H1 (cell line): ENCODE results near the gene ARHGAP24. TPM values are rescaled to one million over a fixed set of nuclear protein-coding genes. Genes with fewer than 3 reads are reported as not detected.
"Not testable (repeated sequence)": the region's sequence is repeated elsewhere in the genome, so short reads cannot be mapped to it uniquely, and the experiment has no call there.

ENCODE experiments used
- CTCF ChIA-PET: fragments of 300-600 bp; sonication (Branson Sonifier 250); formaldehyde crosslinking; loops from one replicate; lab custom pipeline; 2021; ENCODE audit not compliant: partially characterized antibody; lab: Charles Lee
- POLR2A ChIA-PET: fragments of 300-600 bp; sonication (Branson Sonifier 250); formaldehyde crosslinking; loops from one replicate; lab custom pipeline; 2021; ENCODE audit warnings: inconsistent platforms; ENCODE audit not compliant: partially characterized antibody; lab: Charles Lee
- DNase-seq, 2 experiments: peaks; one replicate each; pipeline versions ENCODE4 v3.0.0 to v3.0.0-alpha.2; 2010 to 2022; ENCODE audit warnings: low spot score in 2 of 2, low read depth in 1 of 2, mixed read lengths in 1 of 2
- FAIRE-seq: peaks from 2 replicates; lab custom pipeline; 2011; peaks lifted over from hg19 to GRCh38; lab: Jason Lieb, UNC
- H2AFZ ChIP-seq: 2 replicates; pipeline ENCODE4 v1.8.1; 2012; ENCODE audit warnings: low read length, inconsistent platforms
- H2AK5ac ChIP-seq: 2 replicates; pipeline ENCODE4 v1.6.1; 2013; ENCODE audit warnings: low read depth, low read length
- H2BK120ac ChIP-seq: replicated peaks from 2 replicates; pipeline ENCODE3; 2013; ENCODE audit warnings: low read depth, low read length, inconsistent platforms
- H2BK12ac ChIP-seq: 2 replicates; pipeline ENCODE4 v1.6.1; 2013; ENCODE audit warnings: low read depth, low read length
- H2BK15ac ChIP-seq: 2 replicates; pipeline ENCODE4 v1.6.1; 2013; ENCODE audit warnings: low read length
- H2BK20ac ChIP-seq: 2 replicates; pipeline ENCODE4 v1.6.1; 2013; ENCODE audit warnings: low read length
- H2BK5ac ChIP-seq: 2 replicates; pipeline ENCODE4 v1.6.1; 2013; ENCODE audit warnings: low read depth, low read length
- H3K14ac ChIP-seq: 2 replicates; pipeline ENCODE4 v1.6.1; 2013; ENCODE audit warnings: inconsistent platforms; ENCODE audit not compliant: insufficient read length
- H3K18ac ChIP-seq: 2 replicates; pipeline ENCODE4 v1.6.1; 2013; ENCODE audit warnings: low read length; ENCODE audit errors: extremely low read depth
- H3K23ac ChIP-seq: 2 replicates; pipeline ENCODE4 v1.6.1; 2013; ENCODE audit warnings: inconsistent platforms; ENCODE audit not compliant: insufficient read length
- H3K23me2 ChIP-seq: 2 replicates; pipeline ENCODE4 v1.6.1; 2013; ENCODE audit warnings: low read depth, low read length
- H3K27ac ChIP-seq: 2 replicates; pipeline ENCODE4 v1.6.1; 2011; ENCODE audit warnings: low read depth, low read length, inconsistent platforms
- H3K27me3 ChIP-seq, 4 experiments: replicated peaks in 1 of 4; 1 replicate in 1 of 4; 2 replicates in 3 of 4; pipeline versions ENCODE4 v1.6.1 to v1.8.1; 2011 to 2013; ENCODE audit warnings: low read length in 3 of 4, mild to moderate bottlenecking in 3 of 4, inconsistent platforms in 2 of 4, mixed read lengths in 2 of 4, moderate library complexity in 1 of 4; ENCODE audit not compliant: control insufficient read depth in 3 of 4, insufficient read depth in 3 of 4; ENCODE audit errors: extremely low read depth in 1 of 4
- H3K36me3 ChIP-seq, 4 experiments: 2 replicates each; pipeline versions ENCODE4 v1.6.1 to v1.8.1; 2011 to 2013; ENCODE audit warnings: mild to moderate bottlenecking in 4 of 4, low read length in 3 of 4, moderate library complexity in 2 of 4, control low read depth in 1 of 4, inconsistent platforms in 1 of 4; ENCODE audit not compliant: insufficient read depth in 4 of 4, control insufficient read depth in 2 of 4
- H3K4ac ChIP-seq: replicated peaks from 2 replicates; pipeline ENCODE3; 2013; ENCODE audit warnings: low read length, low read depth, mixed read lengths, inconsistent platforms; ENCODE audit not compliant: insufficient read length
- H3K4me1 ChIP-seq, 4 experiments: replicated peaks in 1 of 4; 1 replicate in 1 of 4; 2 replicates in 3 of 4; pipeline versions ENCODE4 v1.6.1 to v1.8.1; 2011 to 2013; ENCODE audit warnings: low read length in 3 of 4, inconsistent platforms in 2 of 4, mixed read lengths in 1 of 4; ENCODE audit not compliant: insufficient read depth in 4 of 4, control insufficient read depth in 3 of 4
- H3K4me2 ChIP-seq, 2 experiments: 2 replicates each; pipeline versions ENCODE4 v1.6.1 to v1.8.1; 2011 to 2013; ENCODE audit warnings: low read depth in 2 of 2, low read length in 2 of 2, control low read depth in 1 of 2, inconsistent platforms in 1 of 2, mild to moderate bottlenecking in 1 of 2; ENCODE audit not compliant: insufficient read depth in 1 of 2
- H3K4me3 ChIP-seq, 4 experiments: fragments of 200-600, 300-600 bp in 1 of 4; sonication (generic), shearing (Covaris generic), sonication (Bioruptor Twin) in 1 of 4; 2 replicates each; pipeline versions ENCODE4 v1.5.1 to v1.8.1; 2011 to 2016; ENCODE audit warnings: low read length in 4 of 4, low read depth in 3 of 4, control low read depth in 2 of 4, inconsistent platforms in 2 of 4, mild to moderate bottlenecking in 2 of 4, mixed read lengths in 1 of 4, moderate library complexity in 1 of 4; ENCODE audit not compliant: insufficient read depth in 2 of 4; ENCODE audit errors: extremely low read depth in 1 of 4
- H3K56ac ChIP-seq: replicated peaks from 2 replicates; pipeline ENCODE3; 2013; ENCODE audit warnings: low read depth, mild to moderate bottlenecking, mixed read lengths, low read length, inconsistent platforms; ENCODE audit not compliant: insufficient read length
- H3K79me1 ChIP-seq: 2 replicates; pipeline ENCODE4 v1.6.1; 2013; ENCODE audit warnings: low read depth, low read length, control low read depth
- H3K79me2 ChIP-seq, 2 experiments: 2 replicates each; pipeline versions ENCODE4 v1.6.1 to v1.8.1; 2012 to 2013; ENCODE audit warnings: low read length in 2 of 2, mild to moderate bottlenecking in 2 of 2, inconsistent platforms in 1 of 2; ENCODE audit not compliant: insufficient read depth in 2 of 2, control insufficient read depth in 1 of 2
- H3K9ac ChIP-seq, 4 experiments: replicated peaks in 1 of 4; 1 replicate in 1 of 4; 2 replicates in 3 of 4; pipeline versions ENCODE4 v1.6.1 to v1.8.1; 2011 to 2013; ENCODE audit warnings: low read depth in 3 of 4, low read length in 3 of 4, control low read depth in 2 of 4, mild to moderate bottlenecking in 2 of 4, moderate library complexity in 2 of 4, inconsistent platforms in 1 of 4; ENCODE audit errors: extremely low read depth in 1 of 4
- H3K9me3 ChIP-seq, 2 experiments: 2 replicates each; pipeline versions ENCODE4 v1.6.1 to v1.8.1; 2012 to 2013; ENCODE audit warnings: mild to moderate bottlenecking in 2 of 2, moderate library complexity in 2 of 2, control low read depth in 1 of 2, inconsistent platforms in 1 of 2, low read depth in 1 of 2, low read length in 1 of 2, mixed read lengths in 1 of 2; ENCODE audit not compliant: insufficient read depth in 2 of 2
- H4K20me1 ChIP-seq, 2 experiments: replicated peaks in 1 of 2; 2 replicates each; pipeline versions ENCODE3 to v1.8.1; 2011 to 2013; ENCODE audit warnings: inconsistent platforms in 2 of 2, low read length in 2 of 2, mild to moderate bottlenecking in 1 of 2; ENCODE audit not compliant: insufficient read depth in 2 of 2, control insufficient read depth in 1 of 2
- H4K5ac ChIP-seq: 2 replicates; pipeline ENCODE4 v1.6.1; 2013; ENCODE audit warnings: low read length, low read depth, mixed read lengths, inconsistent platforms; ENCODE audit not compliant: insufficient read length
- H4K8ac ChIP-seq: 2 replicates; pipeline ENCODE4 v1.8.0; 2013; ENCODE audit warnings: mild to moderate bottlenecking, moderate library complexity, low read length, inconsistent platforms; ENCODE audit not compliant: insufficient read depth; ENCODE audit errors: extremely low read depth
- H4K91ac ChIP-seq: replicated peaks from 2 replicates; pipeline ENCODE3; 2013; ENCODE audit warnings: low read length, mixed read lengths, inconsistent platforms; ENCODE audit not compliant: insufficient read length
- WGBS, 2 experiments: shearing (Covaris generic) in 1 of 2; methylation state at CpG; one replicate each; pipeline versions ENCODE4 v1.1.6 to v1.1.7; 2013 to 2015; ENCODE audit warnings: low lambda C conversion rate in 2 of 2, mixed read lengths in 2 of 2, inconsistent platforms in 1 of 2, low coverage in 1 of 2, missing lambda C conversion rate in 1 of 2; ENCODE audit not compliant: insufficient replicate concordance in 2 of 2, insufficient coverage in 1 of 2, insufficient read length in 1 of 2; ENCODE audit errors: extremely low coverage in 1 of 2, missing lambda C conversion rate in 1 of 2; 5-methylcytosine and 5-hydroxymethylcytosine counted together
- polyA plus RNA-seq, 7 experiments: library from polyadenylated mRNA; depleted of rRNA in 3 of 7; stranded (reverse) in 5 of 7; unstranded in 2 of 7; fragments of >200 nt in 5 of 7; fragments of 200-250 nt in 2 of 7; gene quantifications; 1 replicate in 5 of 7; 2 replicates in 1 of 7; 4 replicates in 1 of 7; pipeline versions ENCODE4 v1.2.1 to v1.2.3, GENCODE V29; 2011 to 2013; ENCODE audit warnings: missing spikeins in 2 of 7, mixed read lengths in 2 of 7
- total RNA-seq: library from RNA; stranded (reverse); fragmentation: NEBNext Ultra II Directional; extraction: Animal tissue kit (Norgen Biotek cat#: 25700); gene quantifications from 2 replicates; pipeline ENCODE4 v1.2.1, GENCODE V29; 2021

The ARHGAP24 gene
- total and polyA plus RNA-seq, 2 of the 8 experiments (the other 6 are each of a cell fraction or from before 2014, with no cell fraction given) = 0.08 to 0.50 TPM

GRCh38 chr4:85915570-85915969, 440.6 kb downstream of the ARHGAP24 start:
- H2AK5ac ChIP-seq, H3K23ac ChIP-seq, H2BK20ac ChIP-seq, H3K79me1 ChIP-seq, H2AFZ ChIP-seq, H3K18ac ChIP-seq, H3K4me1 ChIP-seq, H2BK120ac ChIP-seq, H4K20me1 ChIP-seq, H3K4ac ChIP-seq, H3K9me3 ChIP-seq, H3K9ac ChIP-seq, FAIRE-seq, H3K27ac ChIP-seq, H3K14ac ChIP-seq, H4K5ac ChIP-seq, H4K91ac ChIP-seq, H3K79me2 ChIP-seq, H3K27me3 ChIP-seq, H2BK5ac ChIP-seq, H2BK15ac ChIP-seq, H3K56ac ChIP-seq, CTCF ChIA-PET, H3K36me3 ChIP-seq, H3K4me2 ChIP-seq, H3K23me2 ChIP-seq, H3K4me3 ChIP-seq, H2BK12ac ChIP-seq, DNase-seq, H4K8ac ChIP-seq, POLR2A ChIA-PET: not testable (repeated sequence)
- WGBS, 2 experiments = 76% methylated on average over 6 of the region's 6 CpGs; no CpG with 5 or more reads in 1 of the 2 experiments
